Measurements from ENCODE around the gene CCNT1. TPM values are rescaled to one million over a fixed set of nuclear protein-coding genes. Genes with fewer than 3 reads are reported as not detected.
A peak's percentile ranks its signal among the peaks of the same experiment; 100 is the strongest.
"Not testable (repeated sequence)": the region's sequence is repeated elsewhere in the genome, so short reads cannot be mapped to it uniquely, and the experiment has no call there.

CCNT1 gene
- total and polyA plus RNA-seq, 7 donors: 5.2 to 31.8 (median 25.9) TPM

DNA sequence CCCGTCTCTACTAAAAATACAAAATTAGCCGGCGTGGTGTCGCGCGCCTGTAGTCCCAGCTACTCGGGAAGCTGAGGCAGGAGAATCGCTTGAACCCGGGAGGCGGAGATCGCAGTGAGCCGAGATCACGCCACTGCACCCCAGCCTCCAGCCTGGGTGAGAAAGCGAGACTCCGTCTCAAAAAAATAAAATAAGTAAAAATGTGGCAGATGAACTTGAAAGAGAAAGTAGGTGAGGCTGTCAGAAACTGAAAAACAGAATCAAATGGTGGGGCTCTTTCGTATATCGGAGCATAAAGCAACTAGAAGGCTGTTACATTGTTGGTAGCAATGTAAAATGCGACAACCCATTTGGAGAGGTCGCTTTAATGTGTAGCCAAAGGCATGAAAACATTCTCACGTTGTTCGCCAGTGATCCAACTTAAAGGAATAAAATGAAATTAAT is 767 bp upstream of the CCNT1 start:
- H3K27ac ChIP-seq: peak overlapping the region; percentile 93
- intact Hi-C loops (cut with DNase I): no loop called here
- WGBS, 3 donors: 11 to 12% (median 11%) methylated on average over 21 of the region's 21 CpGs
- H3K27me3 ChIP-seq (ENCODE audit: insufficient read depth in 3 of 3, low read length in 2 of 3): no peaks in the 10 kb centered on the region
- TF ChIP-seq, protein P1, sequence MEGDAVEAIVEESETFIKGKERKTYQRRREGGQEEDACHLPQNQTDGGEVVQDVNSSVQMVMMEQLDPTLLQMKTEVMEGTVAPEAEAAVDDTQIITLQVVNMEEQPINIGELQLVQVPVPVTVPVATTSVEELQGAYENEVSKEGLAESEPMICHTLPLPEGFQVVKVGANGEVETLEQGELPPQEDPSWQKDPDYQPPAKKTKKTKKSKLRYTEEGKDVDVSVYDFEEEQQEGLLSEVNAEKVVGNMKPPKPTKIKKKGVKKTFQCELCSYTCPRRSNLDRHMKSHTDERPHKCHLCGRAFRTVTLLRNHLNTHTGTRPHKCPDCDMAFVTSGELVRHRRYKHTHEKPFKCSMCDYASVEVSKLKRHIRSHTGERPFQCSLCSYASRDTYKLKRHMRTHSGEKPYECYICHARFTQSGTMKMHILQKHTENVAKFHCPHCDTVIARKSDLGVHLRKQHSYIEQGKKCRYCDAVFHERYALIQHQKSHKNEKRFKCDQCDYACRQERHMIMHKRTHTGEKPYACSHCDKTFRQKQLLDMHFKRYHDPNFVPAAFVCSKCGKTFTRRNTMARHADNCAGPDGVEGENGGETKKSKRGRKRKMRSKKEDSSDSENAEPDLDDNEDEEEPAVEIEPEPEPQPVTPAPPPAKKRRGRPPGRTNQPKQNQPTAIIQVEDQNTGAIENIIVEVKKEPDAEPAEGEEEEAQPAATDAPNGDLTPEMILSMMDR (IDR thresholded peaks at IDR 0.05): no peak
- DNase-seq (no peak), ATAC-seq (no peak)
- H3K4me1 ChIP-seq: peaks cover 26% of the 10 kb centered on the region
- no peaks in the 10 kb centered on the region for H3K9me3 ChIP-seq
- H3K4me3 ChIP-seq: peak overlapping the region; percentile 77
- peaks cover 3 to 16% of the 10 kb centered on the region in 2 donors for H3K36me3 ChIP-seq (ENCODE audit: insufficient read depth in 1 of 2, low read depth in 1 of 2)

DNA sequence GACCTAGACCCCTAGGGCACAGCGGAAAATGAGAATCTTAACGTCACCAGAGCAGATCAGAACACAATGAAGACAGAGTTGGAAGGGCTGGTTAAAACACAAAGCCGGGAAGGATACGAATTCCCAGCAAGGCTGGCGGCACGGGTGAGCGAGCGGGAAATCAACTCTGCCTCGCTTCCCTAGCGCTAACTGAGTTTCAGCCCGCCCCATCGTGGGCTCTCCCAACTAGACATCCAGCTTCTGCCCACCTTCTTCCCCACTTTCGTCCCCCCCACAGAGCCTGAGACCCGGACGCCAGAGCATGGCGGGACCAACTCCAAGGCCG is 377 bp downstream of the CCNT1 start:
- Histone ChIP-seq H3K27me3 (ENCODE audit: insufficient read depth in 3 of 3, low read length in 2 of 3) (no peaks in the 10 kb centered on the region), H3K27ac (peak overlapping the region; percentile 93), H3K4me3 (peak overlapping the region; percentile 77), H3K4me1 (peaks cover 26% of the 10 kb centered on the region), H3K9me3 (no peaks in the 10 kb centered on the region), H3K36me3 (ENCODE audit: insufficient read depth in 1 of 2, low read depth in 1 of 2) (peaks cover 3 to 28% of the 10 kb centered on the region in 2 donors)
- ATAC-seq (no peak), DNase-seq (no peak)
- 0 to 1% (median 0%) methylated on average over 17 of the region's 17 CpGs for WGBS, 3 donors
- intact Hi-C loops (cut with DNase I): no loop called here
- TF ChIP-seq, protein P1 (IDR thresholded peaks at IDR 0.05): no peak

DNA sequence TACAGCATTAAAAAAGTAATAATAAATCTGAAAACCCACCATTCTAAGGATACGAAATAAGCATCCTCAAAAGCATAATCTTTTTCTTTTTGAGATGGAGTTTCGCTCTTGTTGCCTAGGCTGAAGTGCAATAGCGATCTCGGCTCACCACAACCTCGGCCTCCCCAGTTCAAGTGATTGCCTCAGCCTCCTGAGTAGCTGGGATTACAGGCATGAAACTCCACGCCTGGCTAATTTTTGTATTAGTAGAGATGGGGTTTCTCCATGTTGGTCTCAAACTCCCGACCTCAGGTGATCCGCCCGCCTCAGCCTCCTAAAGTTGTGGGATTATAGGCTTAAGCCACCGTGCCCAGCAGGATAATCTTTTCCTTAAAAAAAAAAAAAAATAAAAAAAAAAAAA is 4.3 kb downstream of the CCNT1 start:
- Histone ChIP-seq H3K4me3 (no peak overlapping the region), H3K27ac (no peak overlapping the region), H3K4me1 (peaks cover 46% of the 10 kb centered on the region), H3K9me3 (no peaks in the 10 kb centered on the region), H3K27me3 (ENCODE audit: insufficient read depth in 3 of 3, low read length in 2 of 3) (no peaks in the 10 kb centered on the region), H3K36me3 (ENCODE audit: insufficient read depth in 1 of 2, low read depth in 1 of 2) (peaks cover 3 to 67% of the 10 kb centered on the region in 2 donors)
- 89 to 95% (median 91%) methylated on average over 10 of the region's 10 CpGs for WGBS, 3 donors
- DNase-seq (no peak), ATAC-seq (no peak)
- TF ChIP-seq, protein P1 (IDR thresholded peaks at IDR 0.05): no peak
- intact Hi-C loops (cut with DNase I): no loop called here

DNA sequence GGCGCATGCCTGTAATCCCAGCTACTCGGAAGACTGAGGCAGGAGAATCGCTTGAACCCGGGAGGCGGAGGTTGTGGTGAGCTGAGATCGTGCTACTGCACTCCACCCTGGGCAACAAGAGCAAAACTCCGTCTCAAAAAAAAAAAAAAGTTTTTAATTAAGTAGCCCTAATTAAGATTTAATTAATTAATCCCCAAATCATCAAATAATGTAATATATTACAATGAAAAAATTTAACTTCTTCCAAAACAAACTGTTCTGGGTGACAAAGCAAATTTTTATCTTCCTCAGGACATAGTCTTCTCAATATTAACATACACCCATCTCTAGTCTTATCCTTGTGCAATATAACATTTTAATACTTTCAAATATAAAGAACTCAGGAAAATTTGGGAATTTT is 17.7 kb downstream of the CCNT1 start:
- H3K4me3 ChIP-seq; H3K27ac ChIP-seq; H3K27me3 ChIP-seq (ENCODE audit: insufficient read depth in 3 of 3, low read length in 2 of 3); intact Hi-C loops (cut with DNase I); DNase-seq; H3K9me3 ChIP-seq; ATAC-seq: not testable (repeated sequence)
- peaks cover 14% of the 10 kb centered on the region for H3K4me1 ChIP-seq
- WGBS, 3 donors: 95 to 98% (median 95%) methylated on average over 7 of the region's 7 CpGs
- H3K36me3 ChIP-seq (ENCODE audit: insufficient read depth in 1 of 2, low read depth in 1 of 2): peaks cover 0 to 96% of the 10 kb centered on the region in 2 donors

DNA sequence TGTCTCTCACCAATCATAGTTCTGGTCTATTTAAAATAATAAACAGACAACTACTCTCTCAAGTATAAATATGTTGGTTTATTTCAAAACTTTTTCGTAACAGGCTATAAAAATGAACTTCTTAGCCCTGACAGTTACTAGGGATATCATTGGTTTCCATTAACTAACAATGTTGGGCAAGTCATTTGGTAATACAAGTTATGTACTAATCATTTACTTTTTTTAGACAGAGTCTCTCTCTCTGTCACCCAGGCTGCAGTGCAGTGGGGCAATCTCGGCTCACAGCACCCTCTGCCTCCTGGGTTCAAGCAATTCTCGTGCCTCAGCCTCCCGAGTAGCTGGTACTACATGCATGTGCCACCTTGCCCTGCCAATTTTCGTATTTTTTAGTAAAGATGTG is 19.9 kb downstream of the CCNT1 start:
- DNase-seq (no peak), ATAC-seq (peak; percentile 30 to 76 (median 73))
- H3K4me3 ChIP-seq: no peak overlapping the region
- peak overlapping the region; percentile 11 for H3K27ac ChIP-seq
- 91 to 94% (median 93%) methylated on average over 5 of the region's 5 CpGs for WGBS, 3 donors
- no peaks in the 10 kb centered on the region for H3K9me3 ChIP-seq
- TF ChIP-seq, protein P1 (IDR thresholded peaks at IDR 0.05): no peak
- no peaks in the 10 kb centered on the region for H3K27me3 ChIP-seq (ENCODE audit: insufficient read depth in 3 of 3, low read length in 2 of 3)
- intact Hi-C loops (cut with DNase I): no loop called here
- H3K4me1 ChIP-seq: peaks cover 32% of the 10 kb centered on the region
- peaks cover 9 to 96% of the 10 kb centered on the region in 2 donors for H3K36me3 ChIP-seq (ENCODE audit: insufficient read depth in 1 of 2, low read depth in 1 of 2)

Measured in psoas muscle (tissue), 8 donors.